HEK293T (cell line): Measurements from ENCODE around the gene ASB16.
"Not testable (repeated sequence)": the region's sequence is repeated elsewhere in the genome, so short reads cannot be mapped to it uniquely, and the experiment has no call there.

ENCODE experiments used
- CTCF ChIA-PET: fragments of 350-600 bp; formaldehyde crosslinking; extraction: SDS; loops from one replicate; lab custom pipeline; 2021; ENCODE audit warnings: antibody characterized with exemption, inconsistent platforms; lab: Yijun Ruan, JAX
- POLR2A ChIA-PET: fragments of 350-600 bp; formaldehyde crosslinking; extraction: SDS; loops from one replicate; lab custom pipeline; 2020; ENCODE audit warnings: antibody characterized with exemption, inconsistent platforms; lab: Yijun Ruan, JAX
- DNase-seq: peaks from one replicate; pipeline ENCODE4 v3.0.0; 2012; ENCODE audit warnings: mixed read lengths; ENCODE audit errors: extremely low spot score
- ARNT ChIP-seq: fragments of 450-650 bp; IDR thresholded peaks from 2 replicates; pipeline ENCODE4 v1.6.1; 2017; ENCODE audit warnings: mild to moderate bottlenecking
- BHLHE40 ChIP-seq: fragments of 450-650 bp; IDR thresholded peaks from 2 replicates; pipeline ENCODE4 v1.6.1; 2016; ENCODE audit warnings: mild to moderate bottlenecking, moderate library complexity, borderline replicate concordance
- CTBP1 ChIP-seq: fragments of 450-650 bp; IDR thresholded peaks from 2 replicates; pipeline ENCODE4 v1.6.1; 2016; ENCODE audit warnings: borderline replicate concordance
- ELF4 ChIP-seq: fragments of 450-650 bp; IDR thresholded peaks from 2 replicates; pipeline ENCODE4 v1.6.1; 2017; ENCODE audit warnings: antibody characterized with exemption
- FOXA1 ChIP-seq: fragments of 450-650 bp; IDR thresholded peaks from 2 replicates; pipeline ENCODE4 v1.6.1; 2016; ENCODE audit warnings: mild to moderate bottlenecking
- FOXK2 ChIP-seq: fragments of 450-650 bp; IDR thresholded peaks from 2 replicates; pipeline ENCODE4 v1.6.1; 2016; ENCODE audit warnings: mild to moderate bottlenecking
- FOXM1 ChIP-seq: fragments of 450-650 bp; IDR thresholded peaks from 2 replicates; pipeline ENCODE4 v1.6.1; 2017; ENCODE audit warnings: mild to moderate bottlenecking, borderline replicate concordance
- HDGF ChIP-seq: fragments of 450-650 bp; IDR thresholded peaks from 2 replicates; pipeline ENCODE4 v1.6.1; 2017; ENCODE audit warnings: antibody characterized with exemption, borderline replicate concordance
- L3MBTL2 ChIP-seq: fragments of 450-650 bp; conservative IDR thresholded peaks from 2 replicates; pipeline ENCODE4 v1.6.1; 2016; ENCODE audit warnings: mild to moderate bottlenecking
- LEF1 ChIP-seq: fragments of 450-650 bp; IDR thresholded peaks from 2 replicates; pipeline ENCODE4 v1.6.1; 2017; ENCODE audit warnings: mild to moderate bottlenecking, borderline replicate concordance
- NFRKB ChIP-seq: fragments of 450-650 bp; IDR thresholded peaks from 2 replicates; pipeline ENCODE4 v1.6.1; 2016; ENCODE audit warnings: mild to moderate bottlenecking, moderate library complexity
- PKNOX1 ChIP-seq: fragments of 450-650 bp; IDR thresholded peaks from 2 replicates; pipeline ENCODE4 v1.6.1; 2016
- SP1 ChIP-seq: fragments of 450-650 bp; IDR thresholded peaks from 2 replicates; pipeline ENCODE4 v1.6.1; 2017
- SUZ12 ChIP-seq: fragments of 450-650 bp; IDR thresholded peaks from 2 replicates; pipeline ENCODE4 v1.6.1; 2016; ENCODE audit warnings: mild to moderate bottlenecking
- TARDBP ChIP-seq: fragments of 450-650 bp; IDR thresholded peaks from 2 replicates; pipeline ENCODE4 v1.6.1; 2016
- ZNF384 ChIP-seq: fragments of 450-650 bp; IDR thresholded peaks from 2 replicates; pipeline ENCODE4 v1.6.1; 2016

Gene ASB16

GRCh38 chr17:44132275-44132821 lies 38.2 kb upstream of the ASB16 start:
- DNase-seq: no peak
- ChIA-PET CTCF (interaction anchor here (0.7 to 1.0 kb wide), 2 partner anchors 9 to 231 kb away, joined by 3 to 4 read pairs; partner anchors contain the start of gene HDAC5), POLR2A (interaction anchor here (4.1 kb wide), 1 partner anchor 9 kb away, joined by 14 read pairs; the partner anchor contains the start of gene HDAC5)
- TF ChIP-seq FOXA1 (no peak), CTBP1 (no peak), LEF1 (no peak), TARDBP (no peak), ELF4 (no peak), ZNF384 (no peak), PKNOX1 (no peak), HDGF (no peak), BHLHE40 (no peak), FOXK2 (no peak), FOXM1 (no peak), ARNT (no peak), SP1 (no peak), L3MBTL2 (no peak), SUZ12 (no peak)

GRCh38 chr17:44133918-44134476 lies 36.5 kb upstream of the ASB16 start:
- no peak for DNase-seq
- no peak for TF ChIP-seq ARNT
- TF ChIP-seq FOXK2: no peak
- ChIA-PET CTCF (interaction anchor here (0.6 to 1.1 kb wide), 2 partner anchors 7 to 18 kb away, joined by 3 read pairs; no protein-coding TSS in a partner anchor), POLR2A (interaction anchor here (4.1 kb wide), 1 partner anchor 11 kb away, joined by 14 read pairs; the partner anchor contains the start of gene HDAC5)

- no peak for DNase-seq
- POLR2A ChIA-PET: interaction anchor here (4.1 kb wide), 1 partner anchor 12 kb away, joined by 14 read pairs; the partner anchor contains the start of gene HDAC5
- CTCF ChIA-PET: no interaction called here
- TF ChIP-seq SUZ12: no peak
- no peak for TF ChIP-seq HDGF
- TF ChIP-seq TARDBP: no peak
- TF ChIP-seq LEF1: no peak
Observed at GRCh38 chr17:44134752-44135568, 35.5 kb upstream of the ASB16 start.

- TF ChIP-seq L3MBTL2 (peak; percentile 72), PKNOX1 (peak; percentile 68; the same call in 1 of the 2 replicates), LEF1 (no peak)
- ChIA-PET CTCF (interaction anchor here (0.6 to 1.6 kb wide), 5 partner anchors 13 to 116 kb away, joined by 3 to 6 read pairs (median 3); partner anchors contain the start of gene HDAC5), POLR2A (interaction anchor here (0.9 to 2.6 kb wide), 9 partner anchors 11 to 359 kb away, joined by 3 to 16 read pairs (median 5); partner anchors contain the start of genes ATXN7L3, DUSP3, HDAC5 and LSM12)
- DNase-seq: peak; percentile 78
Observed at GRCh38 chr17:44137891-44138709, 32.4 kb upstream of the ASB16 start.

- DNase-seq, POLR2A ChIA-PET: not testable (repeated sequence)
- CTCF ChIA-PET: interaction anchor here (0.5 kb wide), 1 partner anchor 38 kb away, joined by 3 read pairs; no protein-coding TSS in a partner anchor
Observed at GRCh38 chr17:44143921-44144320, 26.6 kb upstream of the ASB16 start.

GRCh38 chr17:44144966-44145739 lies 25.4 kb upstream of the ASB16 start:
- POLR2A ChIA-PET: no interaction called here
- TF ChIP-seq ARNT (no peak), LEF1 (no peak), BHLHE40 (no peak), FOXA1 (no peak), ZNF384 (no peak), L3MBTL2 (no peak), HDGF (no peak), SP1 (no peak), ELF4 (no peak), FOXM1 (no peak), CTBP1 (no peak), TARDBP (no peak), SUZ12 (no peak), FOXK2 (no peak), PKNOX1 (no peak), NFRKB (no peak)
- CTCF ChIA-PET: interaction anchor here (0.6 kb wide), 2 partner anchors 90 to 1549 kb away, joined by 3 to 4 read pairs; no protein-coding TSS in a partner anchor
- no peak for DNase-seq
